Left ventricle myocardium inferior (tissue), 1 donor: ENCODE data around the gene PRIM1. TPM values are rescaled to one million over a fixed set of nuclear protein-coding genes. Genes with fewer than 3 reads are reported as not detected.
"Not testable (repeated sequence)": the region's sequence is repeated elsewhere in the genome, so short reads cannot be mapped to it uniquely, and the experiment has no call there.

ENCODE experiments used
- DNase-seq: peaks from one replicate; pipeline ENCODE4 v3.0.0-alpha.2; 2020
- H3K27ac ChIP-seq: fragments of 200-600 bp; replicated peaks from 2 replicates; pipeline ENCODE4 v1.8.0; 2021
- H3K27me3 ChIP-seq: fragments of 200-600 bp; 2 replicates; pipeline ENCODE4 v1.8.0; 2021; ENCODE audit warnings: low read depth
- H3K36me3 ChIP-seq: fragments of 200-600 bp; 2 replicates; pipeline ENCODE4 v1.8.0; 2021
- H3K4me1 ChIP-seq: fragments of 200-600 bp; 2 replicates; pipeline ENCODE4 v1.8.0; 2021
- H3K4me3 ChIP-seq: fragments of 200-600 bp; 2 replicates; pipeline ENCODE4 v1.8.0; 2021; ENCODE audit warnings: mild to moderate bottlenecking, moderate library complexity
- H3K9me3 ChIP-seq: fragments of 200-600 bp; replicated peaks from 2 replicates; pipeline ENCODE4 v1.8.0; 2021
- CTCF ChIP-seq: fragments of 200-600 bp; IDR thresholded peaks from 2 replicates; pipeline ENCODE4 v1.8.0; 2021; ENCODE audit warnings: antibody characterized with exemption, mild to moderate bottlenecking, borderline replicate concordance
- intact Hi-C: fragments of 100-400 bp; cut with micrococcal nuclease; formaldehyde crosslinking; loops from one replicate; pipeline ENCODE4 v1.11.0; 2022
- long read RNA-seq: library from polyadenylated mRNA; unstranded; transcript quantifications from one replicate; pipeline ENCODE4 v2.0.0, GENCODE V29; 2021
- total RNA-seq: library from RNA; stranded (reverse); fragmentation: NEBNext Ultra II Directional; extraction: Animal tissue kit (Norgen Biotek cat#: 25700); gene quantifications from one replicate; pipeline ENCODE4 v1.2.1, GENCODE V29; 2021
- donor health status: DM: no; HTN: yes; CAD: no; lungs with severe emphysema.

Gene PRIM1
- 2.7 TPM for total RNA-seq
- long read RNA-seq, partial matches to known transcripts: 0 of 1 reads
- long read RNA-seq, other reads (novel, unspliced or antisense): 0 of 1 reads

GRCh38 chr12:56751712-56752598, at the start of gene PRIM1:
Gene PRIM1, minus strand, starts transcription at chr12:56752323. Its CDS starts 25 bp downstream, at chr12:56752298.
- peaks cover 11% of the 10 kb centered on the region for H3K36me3 ChIP-seq
- DNase-seq: peak; percentile 85
- H3K4me1 ChIP-seq: peaks cover 21% of the 10 kb centered on the region
- TF ChIP-seq CTCF: peak; percentile 33
- no peaks in the 10 kb centered on the region for H3K27me3 ChIP-seq
- peak within 1 kb of the TSS; percentile 75 for H3K27ac ChIP-seq
- intact Hi-C loops: no loop called here
- peak within 1 kb of the TSS; percentile 91 for H3K4me3 ChIP-seq
- no peaks in the 10 kb centered on the region for H3K9me3 ChIP-seq

GRCh38 chr12:56800221-56800620, 48.1 kb upstream of the PRIM1 start:
- DNase-seq: no peak
- H3K27ac ChIP-seq: no peak overlapping the region

GRCh38 chr12:56799345-56799744, 47.2 kb upstream of the PRIM1 start:
- H3K36me3 ChIP-seq, H3K27me3 ChIP-seq, H3K4me3 ChIP-seq, intact Hi-C loops, H3K4me1 ChIP-seq, H3K27ac ChIP-seq, DNase-seq, H3K9me3 ChIP-seq: not testable (repeated sequence)

More at GRCh38 chr12:56800221-56800620, 48.1 kb upstream of the PRIM1 start:
- no peak for TF ChIP-seq CTCF
- no peaks in the 10 kb centered on the region for H3K4me1 ChIP-seq
- no peaks in the 10 kb centered on the region for H3K27me3 ChIP-seq
- no peaks in the 10 kb centered on the region for H3K36me3 ChIP-seq
- H3K4me3 ChIP-seq: no peak overlapping the region
- H3K9me3 ChIP-seq: peaks cover 7% of the 10 kb centered on the region
- intact Hi-C loops: no loop called here

- intact Hi-C loops, H3K4me1 ChIP-seq, DNase-seq: not testable (repeated sequence)
Measured at GRCh38 chr12:56795791-56796190, 43.7 kb upstream of the PRIM1 start.

GRCh38 chr12:56795046-56795562, 43.0 kb upstream of the PRIM1 start:
- H3K4me3 ChIP-seq, DNase-seq: not testable (repeated sequence)

More at GRCh38 chr12:56795791-56796190, 43.7 kb upstream of the PRIM1 start:
- not testable (repeated sequence) for H3K4me3 ChIP-seq, H3K27me3 ChIP-seq, H3K27ac ChIP-seq, H3K9me3 ChIP-seq, H3K36me3 ChIP-seq

GRCh38 chr12:56793124-56793523, 41.0 kb upstream of the PRIM1 start:
- H3K36me3 ChIP-seq, H3K27ac ChIP-seq, H3K4me1 ChIP-seq, H3K27me3 ChIP-seq, H3K9me3 ChIP-seq, DNase-seq, intact Hi-C loops, H3K4me3 ChIP-seq: not testable (repeated sequence)

More at GRCh38 chr12:56795046-56795562, 43.0 kb upstream of the PRIM1 start:
- H3K27me3 ChIP-seq, H3K9me3 ChIP-seq, H3K27ac ChIP-seq, intact Hi-C loops, H3K4me1 ChIP-seq, H3K36me3 ChIP-seq: not testable (repeated sequence)

GRCh38 chr12:56792678-56793077, 40.6 kb upstream of the PRIM1 start:
- no peak for TF ChIP-seq CTCF
- H3K4me1 ChIP-seq: no peaks in the 10 kb centered on the region
- intact Hi-C loops: no loop called here
- H3K27ac ChIP-seq: no peak overlapping the region
- H3K4me3 ChIP-seq: no peak overlapping the region
- no peak for DNase-seq
- no peaks in the 10 kb centered on the region for H3K36me3 ChIP-seq
- no peaks in the 10 kb centered on the region for H3K9me3 ChIP-seq
- peaks cover 5% of the 10 kb centered on the region for H3K27me3 ChIP-seq

GRCh38 chr12:56789429-56789828, 37.3 kb upstream of the PRIM1 start:
- H3K9me3 ChIP-seq, DNase-seq, H3K4me1 ChIP-seq, intact Hi-C loops, H3K27me3 ChIP-seq, H3K36me3 ChIP-seq, H3K4me3 ChIP-seq, H3K27ac ChIP-seq: not testable (repeated sequence)
